Caco-2 (cell line): ENCODE measurements around the gene MELTF. TPM values are rescaled to one million over a fixed set of nuclear protein-coding genes. Genes with fewer than 3 reads are reported as not detected.

ENCODE experiments used
- BruUV-seq: library from RNA; stranded (reverse); fragments of 400-500 nt; replicated peaks from 2 replicates; lab custom pipeline; 2021; lab: Mats Ljungman, UMichigan
- CTCF ChIA-PET: fragments of 300-600 bp; sonication (Branson Sonifier 250); formaldehyde crosslinking; loops from one replicate; lab custom pipeline; 2022; ENCODE audit warnings: antibody characterized with exemption; lab: Charles Lee
- POLR2A ChIA-PET: fragments of 300-600 bp; sonication (Branson Sonifier 250); formaldehyde crosslinking; loops from one replicate; lab custom pipeline; 2022; ENCODE audit warnings: antibody characterized with exemption; lab: Charles Lee
- DNase-seq, 2 experiments: peaks; one replicate each; pipeline versions ENCODE4 v3.0.0 to v3.0.0-alpha.2; 2020 to 2022
- H3K27me3 ChIP-seq: replicated peaks from 2 replicates; pipeline ENCODE4 v1.6.0; 2011; ENCODE audit warnings: low read length; ENCODE audit not compliant: control insufficient read depth, insufficient read depth
- H3K36me3 ChIP-seq: 2 replicates; pipeline ENCODE4 v1.5.1; 2011; ENCODE audit warnings: low read length; ENCODE audit not compliant: control insufficient read depth, insufficient read depth
- H3K4me1 ChIP-seq: fragments of 250-450 bp; sonication (Bioruptor Pico); 2 replicates; pipeline ENCODE4 v1.5.1; 2020; ENCODE audit warnings: mild to moderate bottlenecking
- H3K4me3 ChIP-seq: 2 replicates; pipeline ENCODE4 v1.5.1; 2011; ENCODE audit warnings: low read depth, mild to moderate bottlenecking, control low read depth, low read length
- H3K9me3 ChIP-seq: fragments of 250-450 bp; sonication (Bioruptor Pico); 2 replicates; pipeline ENCODE4 v1.5.1; 2020; ENCODE audit warnings: mild to moderate bottlenecking, moderate library complexity
- H3K27ac Mint-ChIP-seq: one replicate; pipeline ENCODE4 v1.8.0; 2022; ENCODE audit warnings: mixed read lengths; ENCODE audit not compliant: unreplicated experiment
- H3K27me3 Mint-ChIP-seq: one replicate; pipeline ENCODE4 v1.8.0; 2022; ENCODE audit warnings: mixed read lengths; ENCODE audit not compliant: insufficient read depth, unreplicated experiment
- H3K36me3 Mint-ChIP-seq: one replicate; pipeline ENCODE4 v1.8.0; 2022; ENCODE audit warnings: mild to moderate bottlenecking, mixed read lengths; ENCODE audit not compliant: insufficient read depth, unreplicated experiment
- H3K4me1 Mint-ChIP-seq: one replicate; pipeline ENCODE4 v1.8.0; 2022; ENCODE audit warnings: low read depth, mixed read lengths; ENCODE audit not compliant: unreplicated experiment
- H3K4me3 Mint-ChIP-seq: one replicate; pipeline ENCODE4 v1.8.0; 2022; ENCODE audit warnings: mild to moderate bottlenecking, moderate library complexity, mixed read lengths; ENCODE audit not compliant: unreplicated experiment
- H3K9me3 Mint-ChIP-seq: one replicate; pipeline ENCODE4 v1.8.0; 2022; ENCODE audit warnings: mixed read lengths; ENCODE audit not compliant: unreplicated experiment
- CTCF ChIP-seq, 2 experiments: fragments of 200-600 bp in 1 of 2; IDR thresholded peaks; 1 replicate in 1 of 2; 2 replicates in 1 of 2; pipeline versions ENCODE4 v1.5.1 to v1.8.0; 2011 to 2022; ENCODE audit warnings: antibody characterized with exemption in 1 of 2, control low read depth in 1 of 2, inconsistent platforms in 1 of 2, low read depth in 1 of 2, low read length in 1 of 2, mild to moderate bottlenecking in 1 of 2, moderate library complexity in 1 of 2; ENCODE audit not compliant: insufficient read depth in 1 of 2, severe bottlenecking in 1 of 2, unreplicated experiment in 1 of 2
- intact Hi-C: fragments of 100-400 bp; cut with micrococcal nuclease; formaldehyde crosslinking; loops from one replicate; pipeline ENCODE4 v1.10.0; 2022; ENCODE audit not compliant: unreplicated experiment
- total RNA-seq: library from RNA; stranded (reverse); gene quantifications from 2 replicates; pipeline ENCODE4 v1.2.3, GENCODE V29; 2022

MELTF gene
- total RNA-seq, 1 experiment from 2014 or later, result 29.3 TPM

GRCh38 chr3:196968233-196969133 is 61.1 kb downstream of the MELTF start, which contains the start of gene PIGZ:
TSS of gene PIGZ (minus strand) at chr3:196968833. CDS start at chr3:196952031, 16,802 bp downstream.
- BruUV-seq, result no TSS peak
- DNase-seq, result peak in 1 of 2 experiments; percentile 63
- H3K4me1 Mint-ChIP-seq, result peaks cover 19% of the 10 kb centered on the region
- H3K9me3 Mint-ChIP-seq, result no peaks in the 10 kb centered on the region
- ChIA-PET CTCF (interaction anchor here (0.6 to 1.6 kb wide), 3 partner anchors 20 to 636 kb away, joined by 3 to 11 read pairs (median 5); partner anchors contain the start of gene NCBP2), POLR2A (interaction anchor here (0.6 kb wide), 1 partner anchor 356 kb away, joined by 3 read pairs; no protein-coding TSS in a partner anchor)
- TF ChIP-seq CTCF (IDR thresholded peaks at IDR 0.05; ENCODE audit: insufficient read depth in 1 of 2, low read depth in 1 of 2, low read length in 1 of 2, severe bottlenecking in 1 of 2, unreplicated experiment in 1 of 2), result no peak
- no peaks in the 10 kb centered on the region for H3K27me3 Mint-ChIP-seq
- H3K4me1 ChIP-seq, result peaks cover 12% of the 10 kb centered on the region
- intact Hi-C loops, result loop anchor here (1.0 kb wide), 1 partner anchor 130 kb away; no protein-coding TSS in a partner anchor
- H3K36me3 Mint-ChIP-seq, result peaks cover 38% of the 10 kb centered on the region
- H3K9me3 ChIP-seq, result peaks cover 3% of the 10 kb centered on the region; the same call in 1 of the 2 replicates
- H3K27ac Mint-ChIP-seq, result no peak within 1 kb of the TSS
- peaks cover 16% of the 10 kb centered on the region for H3K36me3 ChIP-seq
- H3K4me3 ChIP-seq, result peak within 1 kb of the TSS; percentile 89
- H3K27me3 ChIP-seq, result no peaks in the 10 kb centered on the region
- peak within 1 kb of the TSS; percentile 77 for H3K4me3 Mint-ChIP-seq

GRCh38 chr3:196967412-196968232 is 62.0 kb downstream of the MELTF start:
- peak overlapping the region; percentile 77 for H3K4me3 Mint-ChIP-seq
- H3K27me3 ChIP-seq, result no peaks in the 10 kb centered on the region
- peaks cover 38% of the 10 kb centered on the region for H3K36me3 Mint-ChIP-seq
- no peaks in the 10 kb centered on the region for H3K9me3 Mint-ChIP-seq
- DNase-seq, result no peak
- H3K9me3 ChIP-seq, result peaks cover 3% of the 10 kb centered on the region; the same call in 1 of the 2 replicates
- H3K4me1 Mint-ChIP-seq, result peaks cover 28% of the 10 kb centered on the region
- POLR2A ChIA-PET, result interaction anchor here (0.6 kb wide), 1 partner anchor 355 kb away, joined by 3 read pairs; no protein-coding TSS in a partner anchor
- peaks cover 16% of the 10 kb centered on the region for H3K36me3 ChIP-seq
- H3K4me3 ChIP-seq, result peak overlapping the region; percentile 89
- H3K4me1 ChIP-seq, result peaks cover 21% of the 10 kb centered on the region
- no peaks in the 10 kb centered on the region for H3K27me3 Mint-ChIP-seq
- H3K27ac Mint-ChIP-seq, result no peak overlapping the region
- BruUV-seq, result TSS peak; percentile 28
- intact Hi-C loops, result no loop called here
- CTCF ChIA-PET, result no interaction called here
- no peak for TF ChIP-seq CTCF (IDR thresholded peaks at IDR 0.05; ENCODE audit: insufficient read depth in 1 of 2, low read depth in 1 of 2, low read length in 1 of 2, severe bottlenecking in 1 of 2, unreplicated experiment in 1 of 2)
